ENCODE measurements around the gene GRIN3B. TPM values are rescaled to one million over a fixed set of nuclear protein-coding genes. Genes with fewer than 3 reads are reported as not detected.
A peak's percentile ranks its signal among the peaks of the same experiment; 100 is the strongest.

The GRIN3B gene
- total and polyA plus RNA-seq, 9 of the 15 experiments (the other 6 are each of a cell fraction or from before 2014, with no cell fraction given), result 0.06 to 0.95 (median 0.19) TPM; not detected in 6

DNA sequence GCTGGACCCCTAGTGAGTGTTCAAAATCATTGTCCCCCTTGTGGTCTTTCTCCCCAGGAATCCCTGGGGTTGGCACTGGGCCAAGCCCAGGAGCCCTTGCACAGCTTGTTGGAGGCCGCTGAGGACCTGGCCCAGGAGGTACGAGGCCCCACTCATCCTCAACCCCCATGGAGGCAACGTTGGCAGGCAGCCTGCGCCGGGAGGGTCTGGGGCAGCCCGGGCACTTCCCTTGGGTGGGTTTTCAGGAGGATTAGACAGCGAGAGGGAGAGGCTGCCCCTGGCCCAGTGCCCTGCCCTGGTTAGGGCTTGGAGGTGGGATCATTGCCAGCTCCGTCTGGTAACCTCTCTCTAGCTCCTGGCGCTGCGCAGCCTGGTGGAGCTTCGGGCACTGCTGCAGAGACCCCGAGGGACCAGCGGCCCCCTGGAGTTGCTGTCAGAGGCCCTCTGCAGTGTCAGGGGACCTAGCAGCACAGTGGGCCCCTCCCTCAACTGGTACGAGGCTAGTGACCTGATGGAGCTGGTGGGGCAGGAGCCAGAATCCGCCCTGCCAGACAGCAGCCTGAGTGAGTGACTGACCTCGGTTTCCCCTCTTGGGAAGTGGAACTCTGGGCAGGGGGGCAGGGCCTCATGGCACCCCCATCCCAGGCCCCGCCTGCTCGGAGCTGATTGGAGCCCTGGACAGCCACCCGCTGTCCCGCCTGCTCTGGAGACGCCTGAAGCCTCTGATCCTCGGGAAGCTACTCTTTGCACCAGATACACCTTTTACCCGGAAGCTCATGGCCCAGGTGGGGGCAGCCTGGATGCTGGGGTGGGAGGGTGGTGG lies 42.7 kb downstream of the GRIN3B start (continued):
- TF ChIP-seq XRCC5 (IDR thresholded peaks at IDR 0.05; ENCODE audit: low read depth, low read length) (0 out of 2 replicates have a peak, but pooled peaks have one; percentile 8), SP1 (CRISPR knock-in tag; IDR thresholded peaks at IDR 0.05) (0 out of 2 replicates have a peak, but pooled peaks have one; percentile 23), NELFE (IDR thresholded peaks at IDR 0.05; ENCODE audit: insufficient read depth, insufficient read length) (no peak), FOXM1 (IDR thresholded peaks at IDR 0.05; ENCODE audit: low read depth) (no peak), FOXM1 (CRISPR knock-in tag; IDR thresholded peaks at IDR 0.05; ENCODE audit: low read depth) (no peak), ETV5 (CRISPR knock-in tag; IDR thresholded peaks at IDR 0.05; ENCODE audit: low read depth) (peak; percentile 48; the same call in 1 of the 2 replicates), NFIX (CRISPR knock-in tag; IDR thresholded peaks at IDR 0.05; ENCODE audit: low read depth) (peak; percentile 92)
- TF ChIP-seq, protein P1, sequence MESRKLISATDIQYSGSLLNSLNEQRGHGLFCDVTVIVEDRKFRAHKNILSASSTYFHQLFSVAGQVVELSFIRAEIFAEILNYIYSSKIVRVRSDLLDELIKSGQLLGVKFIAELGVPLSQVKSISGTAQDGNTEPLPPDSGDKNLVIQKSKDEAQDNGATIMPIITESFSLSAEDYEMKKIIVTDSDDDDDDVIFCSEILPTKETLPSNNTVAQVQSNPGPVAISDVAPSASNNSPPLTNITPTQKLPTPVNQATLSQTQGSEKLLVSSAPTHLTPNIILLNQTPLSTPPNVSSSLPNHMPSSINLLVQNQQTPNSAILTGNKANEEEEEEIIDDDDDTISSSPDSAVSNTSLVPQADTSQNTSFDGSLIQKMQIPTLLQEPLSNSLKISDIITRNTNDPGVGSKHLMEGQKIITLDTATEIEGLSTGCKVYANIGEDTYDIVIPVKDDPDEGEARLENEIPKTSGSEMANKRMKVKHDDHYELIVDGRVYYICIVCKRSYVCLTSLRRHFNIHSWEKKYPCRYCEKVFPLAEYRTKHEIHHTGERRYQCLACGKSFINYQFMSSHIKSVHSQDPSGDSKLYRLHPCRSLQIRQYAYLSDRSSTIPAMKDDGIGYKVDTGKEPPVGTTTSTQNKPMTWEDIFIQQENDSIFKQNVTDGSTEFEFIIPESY (CRISPR knock-in tag; IDR thresholded peaks at IDR 0.05), result peak; percentile 93
- TF ChIP-seq, protein P2, sequence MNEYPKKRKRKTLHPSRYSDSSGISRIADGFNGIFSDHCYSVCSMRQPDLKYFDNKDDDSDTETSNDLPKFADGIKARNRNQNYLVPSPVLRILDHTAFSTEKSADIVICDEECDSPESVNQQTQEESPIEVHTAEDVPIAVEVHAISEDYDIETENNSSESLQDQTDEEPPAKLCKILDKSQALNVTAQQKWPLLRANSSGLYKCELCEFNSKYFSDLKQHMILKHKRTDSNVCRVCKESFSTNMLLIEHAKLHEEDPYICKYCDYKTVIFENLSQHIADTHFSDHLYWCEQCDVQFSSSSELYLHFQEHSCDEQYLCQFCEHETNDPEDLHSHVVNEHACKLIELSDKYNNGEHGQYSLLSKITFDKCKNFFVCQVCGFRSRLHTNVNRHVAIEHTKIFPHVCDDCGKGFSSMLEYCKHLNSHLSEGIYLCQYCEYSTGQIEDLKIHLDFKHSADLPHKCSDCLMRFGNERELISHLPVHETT (CRISPR knock-in tag; conservative IDR thresholded peaks at IDR 0.05 in 1 of 2, IDR thresholded peaks at IDR 0.05 in 1 of 2), result no peak

Measured in K562 (cell line).